Measurements from ENCODE around the gene HNRNPA1L2. TPM values are rescaled to one million over a fixed set of nuclear protein-coding genes. Genes with fewer than 3 reads are reported as not detected.
"Not testable (repeated sequence)": the region's sequence is repeated elsewhere in the genome, so short reads cannot be mapped to it uniquely, and the experiment has no call there.

HNRNPA1L2 gene
- total RNA-seq, 1 donor from 2014 or later, result 12.0 TPM

GRCh38 chr13:52670726-52671125 is 28.5 kb downstream of the HNRNPA1L2 start:
- TF ChIP-seq CTCF (IDR thresholded peaks at IDR 0.05; ENCODE audit: unreplicated experiment), result no peak
- no peaks in the 10 kb centered on the region for H3K9me3 Mint-ChIP-seq (ENCODE audit: low read depth)
- H3K27ac Mint-ChIP-seq, result no peak overlapping the region
- H3K27me3 Mint-ChIP-seq, result no peaks in the 10 kb centered on the region
- H3K36me3 Mint-ChIP-seq (ENCODE audit: insufficient read depth), result peaks cover 12% of the 10 kb centered on the region
- H3K4me3 Mint-ChIP-seq (ENCODE audit: low read depth), result no peak overlapping the region
- H3K4me1 Mint-ChIP-seq (ENCODE audit: low read depth), result peaks cover 3% of the 10 kb centered on the region
- DNase-seq (ENCODE audit: low spot score, unreplicated experiment), result no peak

- DNase-seq (ENCODE audit: low spot score, unreplicated experiment), result no peak
- Mint-ChIP-seq H3K36me3 (ENCODE audit: insufficient read depth) (peaks cover 12% of the 10 kb centered on the region), H3K4me1 (ENCODE audit: low read depth) (peaks cover 9% of the 10 kb centered on the region), H3K27ac (no peak overlapping the region), H3K9me3 (ENCODE audit: low read depth) (no peaks in the 10 kb centered on the region), H3K27me3 (no peaks in the 10 kb centered on the region), H3K4me3 (ENCODE audit: low read depth) (no peak overlapping the region)
- no peak for TF ChIP-seq CTCF (IDR thresholded peaks at IDR 0.05; ENCODE audit: unreplicated experiment)
Observed at GRCh38 chr13:52673465-52673864, 31.2 kb downstream of the HNRNPA1L2 start.

- Mint-ChIP-seq H3K36me3 (ENCODE audit: insufficient read depth) (peaks cover 13% of the 10 kb centered on the region), H3K4me1 (ENCODE audit: low read depth) (peaks cover 6% of the 10 kb centered on the region), H3K27ac (peak overlapping the region; percentile 4), H3K9me3 (ENCODE audit: low read depth) (no peaks in the 10 kb centered on the region), H3K4me3 (ENCODE audit: low read depth) (no peak overlapping the region), H3K27me3 (no peaks in the 10 kb centered on the region)
- TF ChIP-seq CTCF (IDR thresholded peaks at IDR 0.05; ENCODE audit: unreplicated experiment), result no peak
- no peak for DNase-seq (ENCODE audit: low spot score, unreplicated experiment)
Observed at GRCh38 chr13:52677823-52678222, 35.6 kb downstream of the HNRNPA1L2 start.

GRCh38 chr13:52685806-52686205 is 43.6 kb downstream of the HNRNPA1L2 start:
- peak overlapping the region; percentile 19 for H3K27ac Mint-ChIP-seq
- not testable (repeated sequence) for H3K4me1 Mint-ChIP-seq (ENCODE audit: low read depth)

GRCh38 chr13:52686376-52686775 is 44.1 kb downstream of the HNRNPA1L2 start:
- no peak for DNase-seq (ENCODE audit: low spot score, unreplicated experiment)
- no peak for TF ChIP-seq CTCF (IDR thresholded peaks at IDR 0.05; ENCODE audit: unreplicated experiment)
- no peaks in the 10 kb centered on the region for H3K27me3 Mint-ChIP-seq
- H3K27ac Mint-ChIP-seq, result peak overlapping the region; percentile 19
- no peak overlapping the region for H3K4me3 Mint-ChIP-seq (ENCODE audit: low read depth)
- no peaks in the 10 kb centered on the region for H3K9me3 Mint-ChIP-seq (ENCODE audit: low read depth)
- peaks cover 27% of the 10 kb centered on the region for H3K36me3 Mint-ChIP-seq (ENCODE audit: insufficient read depth)
- no peaks in the 10 kb centered on the region for H3K4me1 Mint-ChIP-seq (ENCODE audit: low read depth)

More at GRCh38 chr13:52685806-52686205, 43.6 kb downstream of the HNRNPA1L2 start:
- peaks cover 25% of the 10 kb centered on the region for H3K36me3 Mint-ChIP-seq (ENCODE audit: insufficient read depth)
- not testable (repeated sequence) for H3K4me3 Mint-ChIP-seq (ENCODE audit: low read depth); H3K27me3 Mint-ChIP-seq; H3K9me3 Mint-ChIP-seq (ENCODE audit: low read depth); DNase-seq (ENCODE audit: low spot score, unreplicated experiment)

Other genes starting within 250 kb of the HNRNPA1L2 start
- gene THSD1, start 236.3 kb upstream of the HNRNPA1L2 start, total RNA-seq, result 1.7 TPM in 2 replicates
- 48.9 and 49.6 TPM in 2 replicates for gene VPS36, start 191.8 kb upstream of the HNRNPA1L2 start, total RNA-seq
- gene CKAP2, start 187.0 kb upstream of the HNRNPA1L2 start, total RNA-seq, result 49.4 and 51.7 TPM in 2 replicates
- 67.8 and 68.0 TPM in 2 replicates for gene SUGT1, start 10.4 kb downstream of the HNRNPA1L2 start, total RNA-seq
- gene CNMD, start 97.4 kb downstream of the HNRNPA1L2 start, total RNA-seq, result 1.1 and 1.2 TPM in 2 replicates
- 0.17 and 0.42 TPM in 2 replicates for gene PCDH8, start 206.2 kb downstream of the HNRNPA1L2 start, total RNA-seq

Measured in progenitor cell of endocrine pancreas (in vitro differentiated cells).